Central memory CD4-positive, alpha-beta T cell (primary cell): Measurements from ENCODE around the gene DVL2.
A peak's percentile ranks its signal among the peaks of the same experiment; 100 is the strongest.
"Not testable (repeated sequence)": the region's sequence is repeated elsewhere in the genome, so short reads cannot be mapped to it uniquely, and the experiment has no call there.

Experiments
- DNase-seq: peaks from one replicate; pipeline ENCODE4 v3.0.0; 2022

The DVL2 gene

GRCh38 chr17:7195971-7196370 lies 38.3 kb downstream of the DVL2 start:
- no peak for DNase-seq

GRCh38 chr17:7192271-7192937 lies 41.9 kb downstream of the DVL2 start:
- DNase-seq: no peak

- DNase-seq: no peak
These were observed 42.6 kb downstream of the DVL2 start for GRCh38 chr17:7191571-7192270.

- DNase-seq: no peak
These were observed 43.2 kb downstream of the DVL2 start for GRCh38 chr17:7191069-7191468.

- no peak for DNase-seq
These were observed 43.9 kb downstream of the DVL2 start for GRCh38 chr17:7190276-7190917.

DNA sequence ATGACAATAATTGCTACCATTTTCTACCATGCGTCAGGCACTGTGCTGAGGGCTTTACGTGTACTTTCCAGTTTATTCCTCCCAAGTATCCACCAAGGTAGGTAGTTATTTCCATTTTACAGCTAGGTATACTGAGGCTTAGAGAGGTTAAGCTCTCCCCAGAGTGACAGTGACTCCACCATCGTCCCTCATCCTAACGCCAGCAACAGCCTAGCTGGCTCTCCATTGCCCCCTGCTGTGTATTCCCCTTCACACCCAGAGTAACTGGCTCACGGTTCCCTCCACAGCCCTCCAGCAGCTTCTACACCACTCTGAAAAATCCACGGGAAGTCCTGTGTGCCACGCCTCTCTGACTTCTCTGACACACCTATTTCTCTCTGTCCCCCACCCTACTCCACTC lies 48.1 kb downstream of the DVL2 start:
- no peak for DNase-seq

- no peak for DNase-seq
These were observed 49.7 kb downstream of the DVL2 start for GRCh38 chr17:7184647-7185046.

GRCh38 chr17:7184091-7184488 lies 50.2 kb downstream of the DVL2 start:
- DNase-seq: no peak

GRCh38 chr17:7183433-7184090 lies 50.8 kb downstream of the DVL2 start:
- DNase-seq: no peak

DNA sequence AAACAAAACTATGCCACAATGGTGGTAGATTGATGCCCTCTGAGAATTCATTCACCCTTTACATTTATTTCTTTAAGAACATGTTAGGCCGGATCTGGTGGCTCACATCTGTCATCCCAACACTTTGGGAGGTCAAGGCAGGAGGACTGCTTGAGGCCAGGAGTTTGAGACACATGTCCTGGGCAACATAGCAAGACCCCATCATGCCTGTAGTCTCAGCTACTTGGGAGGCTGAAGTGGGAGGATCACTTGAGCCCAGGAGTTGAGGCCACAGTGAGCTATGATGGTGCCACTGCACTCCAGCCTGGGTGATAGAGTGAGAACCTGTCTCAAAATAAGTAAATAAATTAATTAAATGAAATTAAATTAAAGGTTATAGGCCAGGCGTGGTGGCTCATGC lies 52.2 kb downstream of the DVL2 start:
- DNase-seq: not testable (repeated sequence)

- DNase-seq: no peak
These were observed 54.7 kb downstream of the DVL2 start, which contains the start of gene ASGR1 for GRCh38 chr17:7179317-7180254. Gene ASGR1, minus strand, starts transcription at chr17:7179370. Its CDS starts 807 bp downstream, at chr17:7178563.

- no peak for DNase-seq
These were observed 55.4 kb downstream of the DVL2 start for GRCh38 chr17:7178973-7179316.

DNA sequence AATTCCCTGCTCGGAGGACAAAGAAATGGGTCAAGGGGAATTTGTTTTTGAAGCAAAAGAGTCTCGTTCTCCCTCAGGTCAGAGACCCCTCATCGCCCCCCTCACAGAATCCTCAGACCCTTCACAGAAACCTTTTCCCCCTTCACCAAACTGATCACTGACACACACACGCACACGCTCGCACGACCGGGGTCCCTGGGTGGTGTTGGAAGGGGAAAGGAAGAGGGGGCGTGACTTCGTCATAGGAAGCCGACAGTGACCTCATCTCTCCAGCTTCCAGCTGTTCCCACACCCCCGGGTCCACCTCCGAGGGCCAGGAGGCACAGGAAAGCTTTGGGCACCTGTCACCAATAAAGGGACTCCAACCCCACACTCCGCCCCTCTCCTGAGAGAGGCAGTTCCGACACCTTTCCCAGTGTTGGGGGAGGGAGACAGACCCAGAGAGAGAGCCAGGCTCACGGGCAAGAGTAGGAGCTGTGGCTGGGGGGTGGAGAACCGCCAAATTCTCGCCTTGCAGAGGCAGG lies 56.3 kb downstream of the DVL2 start:
- no peak for DNase-seq

DNA sequence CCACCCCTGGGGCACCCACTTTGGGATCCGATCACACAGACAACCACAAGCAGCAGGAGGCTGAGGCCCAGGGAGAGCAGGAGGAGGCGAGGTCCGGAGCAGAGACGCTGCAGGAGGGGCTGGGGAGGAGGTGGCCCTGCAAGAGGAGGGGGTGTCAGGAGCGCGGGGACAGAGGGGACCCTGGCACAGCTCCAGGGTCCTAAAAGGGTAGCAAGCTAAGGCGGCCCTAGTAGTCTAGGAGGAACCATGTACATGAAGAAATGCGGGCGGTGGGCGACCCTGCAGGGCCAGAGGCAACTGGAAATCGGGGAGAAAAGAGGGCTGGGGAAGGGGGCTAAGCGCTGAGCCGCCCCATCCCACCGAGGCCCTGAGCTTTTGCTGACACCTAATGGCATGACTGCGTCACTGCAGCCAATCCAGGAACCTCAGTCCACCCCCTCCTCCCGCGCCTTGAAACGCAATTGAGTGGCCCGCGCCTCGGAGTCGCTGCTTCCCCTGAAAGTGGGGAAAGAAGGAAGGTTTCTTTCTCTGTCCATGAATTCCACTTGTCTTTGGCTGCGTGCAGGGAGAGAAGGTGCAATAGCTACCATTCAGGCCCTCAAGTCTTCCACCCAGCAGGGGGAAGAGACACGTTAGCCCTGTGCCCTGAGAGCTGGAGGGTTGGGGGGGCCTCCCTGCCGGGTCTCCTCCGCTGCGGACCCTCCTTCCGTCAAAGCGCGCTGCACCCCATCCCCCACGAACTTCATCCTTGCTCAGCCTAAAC lies 56.9 kb downstream of the DVL2 start:
- DNase-seq: peak; percentile 51

GRCh38 chr17:7176841-7177190 lies 57.5 kb downstream of the DVL2 start:
- no peak for DNase-seq

- DNase-seq: no peak
These were observed 58.0 kb downstream of the DVL2 start for GRCh38 chr17:7176107-7176840.
